ENCODE measurements around the gene PRRC2C.

Gene PRRC2C

GRCh38 chr1:171487038-171487437, 1.7 kb downstream of the PRRC2C start:
- DNase-seq (ENCODE audit: low read depth, low spot score): no peak
- no peak overlapping the region for H3K27ac ChIP-seq
- TF ChIP-seq POLR2AphosphoS5 (IDR thresholded peaks at IDR 0.05; ENCODE audit: borderline replicate concordance, low read depth, low read length) (no peak), EZH2 (IDR thresholded peaks at IDR 0.05) (no peak)
- no peaks in the 10 kb centered on the region for H3K9me3 ChIP-seq (ENCODE audit: low read depth, low read length)
- H3K4me3 ChIP-seq: peak overlapping the region; percentile 96
- H3K36me3 ChIP-seq (ENCODE audit: insufficient read depth, low read length): peaks cover 44% of the 10 kb centered on the region
- peak overlapping the region; percentile 99 for H3K9ac ChIP-seq (ENCODE audit: insufficient read length)

- peak overlapping the region; percentile 96 for H3K4me3 ChIP-seq
- H3K36me3 ChIP-seq (ENCODE audit: insufficient read depth, low read length): peaks cover 48% of the 10 kb centered on the region
- no peaks in the 10 kb centered on the region for H3K9me3 ChIP-seq (ENCODE audit: low read depth, low read length)
- no peak for TF ChIP-seq EZH2 (IDR thresholded peaks at IDR 0.05)
- TF ChIP-seq FOXP2 (optimal IDR thresholded peaks at IDR 0.05; ENCODE audit: control extremely low read depth, extremely low read length, insufficient read depth): no peak
- no peak for TF ChIP-seq POLR2AphosphoS5 (IDR thresholded peaks at IDR 0.05; ENCODE audit: borderline replicate concordance, low read depth, low read length)
- H3K9ac ChIP-seq (ENCODE audit: insufficient read length): no peak overlapping the region
- DNase-seq (ENCODE audit: low read depth, low spot score): no peak
- H3K27ac ChIP-seq: no peak overlapping the region
These were observed 3.0 kb downstream of the PRRC2C start for GRCh38 chr1:171488190-171488929.

- no peak for TF ChIP-seq POLR2AphosphoS5 (IDR thresholded peaks at IDR 0.05; ENCODE audit: borderline replicate concordance, low read depth, low read length)
- TF ChIP-seq FOXP2 (optimal IDR thresholded peaks at IDR 0.05; ENCODE audit: control extremely low read depth, extremely low read length, insufficient read depth): no peak
- TF ChIP-seq EZH2 (IDR thresholded peaks at IDR 0.05): no peak
- H3K27ac ChIP-seq: peak overlapping the region; percentile 55
- H3K9ac ChIP-seq (ENCODE audit: insufficient read length): no peak overlapping the region
- no peak for DNase-seq (ENCODE audit: low read depth, low spot score)
- H3K36me3 ChIP-seq (ENCODE audit: insufficient read depth, low read length): peaks cover 70% of the 10 kb centered on the region
- H3K4me3 ChIP-seq: no peak overlapping the region
- no peaks in the 10 kb centered on the region for H3K9me3 ChIP-seq (ENCODE audit: low read depth, low read length)
These were observed 8.7 kb downstream of the PRRC2C start for GRCh38 chr1:171494076-171494475.

- TF ChIP-seq EZH2 (IDR thresholded peaks at IDR 0.05): no peak
- no peak for TF ChIP-seq FOXP2 (optimal IDR thresholded peaks at IDR 0.05; ENCODE audit: control extremely low read depth, extremely low read length, insufficient read depth)
- TF ChIP-seq POLR2AphosphoS5 (IDR thresholded peaks at IDR 0.05; ENCODE audit: borderline replicate concordance, low read depth, low read length): no peak
- H3K27ac ChIP-seq: peak overlapping the region; percentile 55
- no peak overlapping the region for H3K9ac ChIP-seq (ENCODE audit: insufficient read length)
- no peak overlapping the region for H3K4me3 ChIP-seq
- H3K36me3 ChIP-seq (ENCODE audit: insufficient read depth, low read length): peaks cover 62% of the 10 kb centered on the region
- no peak for DNase-seq (ENCODE audit: low read depth, low spot score)
- H3K9me3 ChIP-seq (ENCODE audit: low read depth, low read length): no peaks in the 10 kb centered on the region
These were observed 10.1 kb downstream of the PRRC2C start for GRCh38 chr1:171495444-171495843.

- H3K9ac ChIP-seq (ENCODE audit: insufficient read length): no peak overlapping the region
- H3K36me3 ChIP-seq (ENCODE audit: insufficient read depth, low read length): peaks cover 66% of the 10 kb centered on the region
These were observed 15.0 kb downstream of the PRRC2C start for GRCh38 chr1:171500304-171500703.

GRCh38 chr1:171500803-171501202, 15.5 kb downstream of the PRRC2C start:
- H3K9me3 ChIP-seq (ENCODE audit: low read depth, low read length): 0 out of 2 replicates have a peak, but pooled peaks cover 2% of the 10 kb centered on the region
- H3K27ac ChIP-seq: peak overlapping the region; percentile 74
- TF ChIP-seq EZH2 (IDR thresholded peaks at IDR 0.05) (no peak), POLR2AphosphoS5 (IDR thresholded peaks at IDR 0.05; ENCODE audit: borderline replicate concordance, low read depth, low read length) (no peak), FOXP2 (optimal IDR thresholded peaks at IDR 0.05; ENCODE audit: control extremely low read depth, extremely low read length, insufficient read depth) (no peak)
- no peak for DNase-seq (ENCODE audit: low read depth, low spot score)
- peaks cover 65% of the 10 kb centered on the region for H3K36me3 ChIP-seq (ENCODE audit: insufficient read depth, low read length)
- H3K4me3 ChIP-seq: no peak overlapping the region
- H3K9ac ChIP-seq (ENCODE audit: insufficient read length): no peak overlapping the region

More at GRCh38 chr1:171500304-171500703, 15.0 kb downstream of the PRRC2C start:
- TF ChIP-seq POLR2AphosphoS5 (IDR thresholded peaks at IDR 0.05; ENCODE audit: borderline replicate concordance, low read depth, low read length) (no peak), FOXP2 (optimal IDR thresholded peaks at IDR 0.05; ENCODE audit: control extremely low read depth, extremely low read length, insufficient read depth) (no peak), EZH2 (IDR thresholded peaks at IDR 0.05) (no peak)
- Histone ChIP-seq H3K27ac (peak overlapping the region; percentile 74), H3K4me3 (no peak overlapping the region), H3K9me3 (ENCODE audit: low read depth, low read length) (0 out of 2 replicates have a peak, but pooled peaks cover 2% of the 10 kb centered on the region)
- DNase-seq (ENCODE audit: low read depth, low spot score): no peak

- Histone ChIP-seq H3K27ac (peak overlapping the region; percentile 74), H3K9me3 (ENCODE audit: low read depth, low read length) (0 out of 2 replicates have a peak, but pooled peaks cover 2% of the 10 kb centered on the region), H3K9ac (ENCODE audit: insufficient read length) (no peak overlapping the region), H3K36me3 (ENCODE audit: insufficient read depth, low read length) (peaks cover 60% of the 10 kb centered on the region), H3K4me3 (peak overlapping the region; percentile 32)
- DNase-seq (ENCODE audit: low read depth, low spot score): peak; percentile 60
- TF ChIP-seq EZH2 (IDR thresholded peaks at IDR 0.05) (no peak), POLR2AphosphoS5 (IDR thresholded peaks at IDR 0.05; ENCODE audit: borderline replicate concordance, low read depth, low read length) (peak; percentile 33; the same call in 1 of the 2 replicates)
These were observed 16.1 kb downstream of the PRRC2C start for GRCh38 chr1:171501305-171502024.

- H3K9ac ChIP-seq (ENCODE audit: insufficient read length): no peak overlapping the region
- TF ChIP-seq EZH2 (IDR thresholded peaks at IDR 0.05): no peak
- no peak for TF ChIP-seq FOXP2 (optimal IDR thresholded peaks at IDR 0.05; ENCODE audit: control extremely low read depth, extremely low read length, insufficient read depth)
- TF ChIP-seq POLR2AphosphoS5 (IDR thresholded peaks at IDR 0.05; ENCODE audit: borderline replicate concordance, low read depth, low read length): no peak
- H3K36me3 ChIP-seq (ENCODE audit: insufficient read depth, low read length): peaks cover 44% of the 10 kb centered on the region
- peak overlapping the region; percentile 17; the same call in 1 of the 2 replicates for H3K27ac ChIP-seq
- H3K4me3 ChIP-seq: no peak overlapping the region
- H3K9me3 ChIP-seq (ENCODE audit: low read depth, low read length): 0 out of 2 replicates have a peak, but pooled peaks cover 2% of the 10 kb centered on the region
- no peak for DNase-seq (ENCODE audit: low read depth, low spot score)
These were observed 21.4 kb downstream of the PRRC2C start for GRCh38 chr1:171506525-171507304.
